CD4-positive, alpha-beta T cell treated with Interferon alpha-2 for 1 hour (primary cell): ENCODE data around the gene SEC23B.

Source experiments
- DNase-seq, 2 donors: peaks; one replicate each; pipeline ENCODE4 v3.0.0-alpha.2; 2020 to 2022

SEC23B gene

DNA sequence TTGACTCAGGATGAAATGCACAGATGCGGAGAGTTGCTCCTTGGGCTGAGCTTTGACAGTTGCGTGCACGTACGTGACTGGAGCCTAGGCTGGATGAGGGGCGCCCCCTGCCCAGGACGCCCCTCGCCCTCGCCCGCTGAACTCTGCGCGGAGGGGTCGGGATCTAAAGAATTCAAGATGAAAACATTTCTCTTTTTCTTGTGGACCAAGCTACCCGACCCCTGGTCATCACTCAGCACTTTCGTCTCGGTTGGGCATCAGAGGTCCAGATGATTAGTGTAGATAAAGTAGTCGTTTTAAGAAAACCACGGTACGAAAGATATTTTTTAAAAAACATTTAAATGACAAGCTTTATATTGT is 80.8 kb downstream of the SEC23B start:
- DNase-seq, result peak in 1 of 2 donors; percentile 9

DNA sequence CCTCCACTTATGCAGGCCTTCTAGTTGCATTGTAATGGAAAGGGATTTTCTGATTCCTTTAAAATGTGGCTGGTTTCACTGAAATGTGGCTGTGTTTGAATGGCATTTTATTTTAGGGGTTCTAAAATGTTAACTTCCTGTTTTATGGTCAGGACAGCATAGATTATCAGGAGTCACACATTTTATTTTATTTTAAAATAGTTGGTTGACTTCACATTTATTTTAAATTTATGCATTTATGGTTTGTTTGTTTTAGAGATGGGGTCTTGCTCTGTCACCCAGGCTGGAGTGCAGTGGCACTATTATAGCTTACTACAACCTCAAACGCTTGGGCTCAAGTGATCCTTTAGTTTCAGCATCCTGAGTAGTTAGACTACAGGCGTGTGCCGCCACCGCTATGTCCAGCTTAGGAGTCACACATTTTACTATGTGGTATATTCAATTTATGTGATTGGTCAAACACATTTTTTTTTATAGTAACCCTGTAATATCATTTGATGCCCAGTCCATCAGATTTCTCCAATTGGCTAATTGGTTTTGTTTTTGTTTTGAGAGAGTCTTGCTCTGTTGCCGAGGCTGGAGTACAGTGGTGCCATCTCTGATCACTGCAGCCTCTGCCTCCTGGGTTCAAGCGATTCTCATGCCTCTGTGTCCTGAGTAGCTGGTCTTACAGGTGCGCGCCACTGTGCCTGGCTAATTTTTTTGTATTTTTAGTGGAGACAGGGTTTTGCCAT is 82.4 kb downstream of the SEC23B start:
- DNase-seq, result no peak

DNA sequence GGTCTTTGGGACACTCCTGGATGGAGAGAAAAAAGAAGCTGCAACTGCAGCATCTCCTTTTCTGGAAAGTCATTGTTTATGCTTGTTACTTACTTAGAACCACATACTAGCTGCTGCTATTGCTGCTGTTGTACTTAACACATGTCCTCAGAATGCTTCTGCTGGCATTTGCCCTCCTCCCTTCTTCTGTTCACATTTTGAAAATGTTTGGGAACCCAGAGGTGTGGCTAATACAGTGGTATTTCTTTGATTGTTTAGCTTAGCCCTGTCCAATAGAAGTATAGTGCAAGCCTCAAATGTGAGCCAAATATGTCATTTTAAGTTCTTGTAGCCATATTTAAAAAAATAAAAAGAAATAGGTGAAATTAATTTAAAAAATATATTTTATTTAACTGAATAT is 88.5 kb downstream of the SEC23B start:
- DNase-seq, result no peak

DNA sequence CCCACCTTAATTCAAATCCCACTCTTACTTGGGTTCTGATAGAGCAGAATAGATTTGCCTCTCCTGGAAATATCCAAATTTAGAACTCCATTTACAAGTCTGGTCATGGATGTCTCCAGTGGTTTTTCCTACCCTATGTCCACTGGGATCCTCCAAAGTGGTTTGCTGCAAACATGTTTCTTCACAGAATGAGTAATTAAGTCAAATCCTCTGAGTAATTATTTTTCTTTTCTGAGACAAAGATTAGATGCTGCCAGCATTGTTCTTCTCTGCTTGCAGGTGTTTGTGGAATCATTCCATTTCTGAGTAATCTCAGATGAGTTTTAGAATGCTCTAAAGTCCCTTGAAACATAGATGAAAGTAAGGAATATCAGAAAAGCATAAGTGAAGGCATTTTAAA is 102.0 kb downstream of the SEC23B start:
- no peak for DNase-seq
